Measurements from ENCODE around the gene PLCH1. TPM values are rescaled to one million over a fixed set of nuclear protein-coding genes. Genes with fewer than 3 reads are reported as not detected.

Gene PLCH1
- total and polyA plus RNA-seq, 2 experiments from 2014 or later: 2.7 to 6.2 TPM

DNA sequence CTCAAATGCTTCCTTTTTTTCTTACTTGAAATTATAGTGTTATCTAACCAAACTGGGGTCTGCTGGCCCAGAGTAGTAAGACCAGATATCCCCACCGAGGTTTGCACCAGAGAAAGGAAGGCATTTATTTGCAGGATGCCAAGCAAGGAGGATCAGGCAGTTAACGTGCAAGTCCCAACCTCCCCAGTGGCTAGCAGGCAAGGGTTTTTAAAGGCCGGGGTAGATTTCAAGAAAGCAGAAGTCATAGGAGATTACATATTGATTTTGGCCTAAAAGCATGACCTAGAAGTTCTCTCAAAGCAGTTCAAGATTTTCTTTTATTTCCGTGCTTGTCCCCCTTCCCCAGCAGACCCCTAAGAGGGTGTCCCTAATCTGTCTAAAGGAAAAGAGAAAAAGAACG is 418.6 kb downstream of the PLCH1 start:
- no peaks in the 10 kb centered on the region for H3K27me3 ChIP-seq
- TF ChIP-seq, protein P1, sequence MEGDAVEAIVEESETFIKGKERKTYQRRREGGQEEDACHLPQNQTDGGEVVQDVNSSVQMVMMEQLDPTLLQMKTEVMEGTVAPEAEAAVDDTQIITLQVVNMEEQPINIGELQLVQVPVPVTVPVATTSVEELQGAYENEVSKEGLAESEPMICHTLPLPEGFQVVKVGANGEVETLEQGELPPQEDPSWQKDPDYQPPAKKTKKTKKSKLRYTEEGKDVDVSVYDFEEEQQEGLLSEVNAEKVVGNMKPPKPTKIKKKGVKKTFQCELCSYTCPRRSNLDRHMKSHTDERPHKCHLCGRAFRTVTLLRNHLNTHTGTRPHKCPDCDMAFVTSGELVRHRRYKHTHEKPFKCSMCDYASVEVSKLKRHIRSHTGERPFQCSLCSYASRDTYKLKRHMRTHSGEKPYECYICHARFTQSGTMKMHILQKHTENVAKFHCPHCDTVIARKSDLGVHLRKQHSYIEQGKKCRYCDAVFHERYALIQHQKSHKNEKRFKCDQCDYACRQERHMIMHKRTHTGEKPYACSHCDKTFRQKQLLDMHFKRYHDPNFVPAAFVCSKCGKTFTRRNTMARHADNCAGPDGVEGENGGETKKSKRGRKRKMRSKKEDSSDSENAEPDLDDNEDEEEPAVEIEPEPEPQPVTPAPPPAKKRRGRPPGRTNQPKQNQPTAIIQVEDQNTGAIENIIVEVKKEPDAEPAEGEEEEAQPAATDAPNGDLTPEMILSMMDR (IDR thresholded peaks at IDR 0.05; ENCODE audit: low read depth, low read length): no peak
- DNase-seq (ENCODE audit: low read depth in 1 of 2, low spot score in 1 of 2): no peak
- H3K36me3 ChIP-seq: no peaks in the 10 kb centered on the region
- no peaks in the 10 kb centered on the region for H3K4me1 ChIP-seq (ENCODE audit: low read depth)
- no peak overlapping the region for H3K4me3 ChIP-seq
- no peaks in the 10 kb centered on the region for H3K9me3 ChIP-seq (ENCODE audit: low read depth)
- H3K27ac ChIP-seq: no peak overlapping the region

Other genes with a start within 250 kb of the PLCH1 start
- 4.5 and 5.5 TPM in 2 replicates for gene C3orf33, start 61.2 kb upstream of the PLCH1 start, total RNA-seq
- 4.8 and 10.1 TPM in 2 replicates for gene C3orf33, start 61.2 kb upstream of the PLCH1 start, polyA plus RNA-seq
- gene SLC33A1, start 109.4 kb upstream of the PLCH1 start, total RNA-seq: 23.9 and 28.8 TPM in 2 replicates
- 7.9 and 17.5 TPM in 2 replicates for gene SLC33A1, start 109.4 kb upstream of the PLCH1 start, polyA plus RNA-seq
- gene GMPS, start 125.6 kb upstream of the PLCH1 start, total RNA-seq: 39.4 and 44.9 TPM in 2 replicates
- 83.1 and 116 TPM in 2 replicates for gene GMPS, start 125.6 kb upstream of the PLCH1 start, polyA plus RNA-seq